NCI-H2107 (cell line): ENCODE data around the gene HOXA11.

Source experiments
- DNase-seq: peaks from one replicate; lab custom pipeline; 2025; lab: John Stamatoyannopoulos, UW

HOXA11 gene

GRCh38 chr7:27169658-27170425, 15.2 kb downstream of the HOXA11 start:
- no peak for DNase-seq

GRCh38 chr7:27168265-27168947, 16.6 kb downstream of the HOXA11 start:
- no peak for DNase-seq

DNA sequence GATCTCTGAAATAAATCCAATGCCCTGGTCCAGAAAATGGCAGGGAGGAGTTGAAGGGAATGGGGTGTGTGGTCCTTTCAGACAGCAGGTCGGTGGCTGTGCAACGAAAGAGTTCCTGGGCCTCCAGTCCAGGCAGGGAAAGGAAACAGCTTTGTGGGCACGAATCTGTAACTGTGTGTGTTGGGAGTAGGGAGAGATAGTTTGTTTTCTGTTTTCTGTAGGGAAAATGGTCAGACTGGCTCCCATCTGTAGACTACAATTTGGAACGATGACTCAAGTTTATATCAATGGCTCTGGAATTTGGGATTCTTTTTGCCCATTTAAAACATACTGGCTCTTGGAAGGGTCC, 17.1 kb downstream of the HOXA11 start:
- DNase-seq, result no peak

DNA sequence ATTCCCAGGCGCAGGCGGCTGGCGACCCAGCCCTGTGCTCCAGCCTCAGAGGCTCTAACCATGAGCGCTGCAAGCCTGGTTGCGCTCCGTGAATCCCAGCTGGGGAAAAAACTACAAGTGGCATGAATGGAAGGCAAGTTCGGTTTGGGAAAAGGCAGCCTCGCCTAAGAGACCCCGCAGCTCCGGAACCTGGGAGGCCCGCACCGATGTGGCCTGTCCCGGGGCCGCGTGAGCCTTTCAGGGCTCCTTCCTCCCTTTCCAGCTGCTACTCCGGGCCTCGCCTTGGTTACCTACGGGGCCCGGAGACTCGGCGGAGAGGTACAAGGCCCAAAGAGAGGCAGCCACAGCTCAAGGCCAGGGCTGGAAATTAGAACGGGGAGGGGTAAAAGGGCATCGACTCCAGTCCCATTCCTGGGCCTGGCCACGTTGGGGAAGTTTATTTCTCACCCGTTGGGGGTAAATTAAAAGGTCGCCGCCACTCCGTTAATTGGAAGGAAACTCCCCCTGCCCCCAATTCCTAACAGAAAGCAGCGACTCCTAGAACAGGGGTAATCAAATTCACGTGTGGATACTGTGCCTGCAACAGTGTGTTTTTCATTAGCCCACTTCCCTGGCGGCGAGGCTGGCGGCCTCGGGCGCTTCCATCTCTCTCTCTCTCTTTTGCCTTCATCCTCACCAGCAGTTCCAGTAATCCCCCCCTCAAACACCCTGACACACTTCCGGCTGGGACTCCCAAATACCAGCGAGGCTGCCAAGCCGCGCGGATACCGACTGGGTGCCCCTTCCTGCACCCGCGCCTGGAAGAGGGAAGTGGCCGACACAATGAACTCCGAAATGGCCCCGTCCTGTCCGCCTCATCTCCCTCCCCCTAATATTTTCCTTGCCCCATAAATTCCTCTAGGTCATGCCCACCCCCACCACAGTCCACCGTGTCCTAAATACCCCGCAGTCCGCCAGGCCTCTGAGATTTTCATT, 18.2 kb downstream of the HOXA11 start:
- no peak for DNase-seq

GRCh38 chr7:27165996-27166530, 19.0 kb downstream of the HOXA11 start:
- no peak for DNase-seq

DNA sequence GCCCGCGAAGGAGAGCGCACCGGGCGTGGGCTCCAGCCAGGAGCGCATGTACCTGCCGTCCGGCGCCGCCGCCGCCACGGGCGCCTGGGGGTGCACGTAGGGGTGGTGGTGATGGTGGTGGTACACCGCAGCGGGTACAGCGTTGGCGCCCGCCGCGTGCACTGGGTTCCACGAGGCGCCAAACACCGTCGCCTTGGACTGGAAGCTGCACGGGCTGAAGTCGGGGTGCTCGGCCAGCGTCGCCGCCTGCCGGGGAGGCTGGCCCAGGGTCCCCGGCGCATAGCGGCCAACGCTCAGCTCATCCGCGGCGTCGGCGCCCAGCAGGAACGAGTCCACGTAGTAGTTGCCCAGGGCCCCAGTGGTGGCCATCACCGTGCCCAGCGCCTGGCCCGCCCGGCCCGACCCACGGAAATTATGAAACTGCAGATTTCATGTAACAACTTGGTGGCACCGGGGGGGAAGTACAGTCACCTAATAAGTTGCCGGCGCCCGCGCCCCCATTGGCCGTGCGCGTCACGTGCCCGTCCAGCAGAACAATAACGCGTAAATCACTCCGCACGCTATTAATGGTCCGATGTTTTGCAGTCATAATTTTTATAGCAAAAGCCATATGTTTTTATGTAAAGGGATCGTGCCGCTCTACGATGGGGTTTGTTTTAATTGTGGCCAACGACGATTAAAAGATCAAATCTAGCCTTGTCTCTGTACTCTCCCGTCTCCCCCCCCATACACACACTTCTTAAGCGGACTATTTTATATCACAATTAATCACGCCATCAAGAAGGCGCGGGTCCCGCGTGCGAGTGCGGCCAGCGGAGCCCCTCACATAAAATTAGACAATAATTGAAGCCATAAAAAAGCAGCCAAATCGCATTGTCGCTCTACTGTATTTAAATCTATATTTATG, 19.7 kb downstream of the HOXA11 start, which contains the start of gene HOXA9:
TSS of gene HOXA9 (minus strand) at position 449 of the 907 bp plus-strand sequence. CDS start at position 369, 80 bp downstream.
- no peak for DNase-seq

DNA sequence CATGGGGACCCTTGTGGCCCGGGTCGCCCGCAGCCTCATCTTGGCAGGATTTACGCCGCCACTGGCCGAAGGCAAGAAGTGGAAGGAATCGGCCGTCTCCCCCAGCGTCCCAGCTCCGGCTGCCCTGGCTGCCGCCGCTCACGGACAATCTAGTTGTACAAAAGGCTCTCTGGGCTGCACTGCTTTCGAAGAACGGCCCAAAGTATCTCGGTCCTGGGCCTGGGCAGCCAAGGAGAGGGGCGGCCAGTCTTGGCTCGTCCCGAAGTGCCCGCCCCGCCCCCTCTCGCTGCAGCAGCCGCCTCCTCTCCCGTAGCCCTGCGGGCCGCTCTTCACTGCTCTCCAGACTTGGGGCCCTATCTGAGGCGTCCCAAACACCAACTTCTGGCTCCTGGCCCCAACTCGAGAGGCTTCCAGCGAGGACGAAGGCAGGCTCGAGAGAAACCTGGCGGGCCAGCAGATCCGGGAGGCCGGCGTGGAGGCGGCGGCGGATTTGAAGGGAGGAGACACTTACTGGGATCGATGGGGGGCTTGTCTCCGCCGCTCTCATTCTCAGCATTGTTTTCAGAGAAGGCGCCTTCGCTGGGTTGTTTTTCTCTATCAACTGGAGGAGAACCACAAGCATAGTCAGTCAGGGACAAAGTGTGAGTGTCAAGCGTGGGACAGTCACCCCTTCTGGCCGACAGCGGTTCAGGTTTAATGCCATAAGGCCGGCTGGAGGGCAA, 20.5 kb downstream of the HOXA11 start:
- DNase-seq, result no peak

GRCh38 chr7:27164045-27164366, 21.0 kb downstream of the HOXA11 start:
- no peak for DNase-seq

- no peak for DNase-seq
Observed at GRCh38 chr7:27163288-27164044, 21.6 kb downstream of the HOXA11 start.

- no peak for DNase-seq
Observed at GRCh38 chr7:27162561-27163287, 22.3 kb downstream of the HOXA11 start.

GRCh38 chr7:27161721-27162560, 23.1 kb downstream of the HOXA11 start:
- DNase-seq, result no peak

DNA sequence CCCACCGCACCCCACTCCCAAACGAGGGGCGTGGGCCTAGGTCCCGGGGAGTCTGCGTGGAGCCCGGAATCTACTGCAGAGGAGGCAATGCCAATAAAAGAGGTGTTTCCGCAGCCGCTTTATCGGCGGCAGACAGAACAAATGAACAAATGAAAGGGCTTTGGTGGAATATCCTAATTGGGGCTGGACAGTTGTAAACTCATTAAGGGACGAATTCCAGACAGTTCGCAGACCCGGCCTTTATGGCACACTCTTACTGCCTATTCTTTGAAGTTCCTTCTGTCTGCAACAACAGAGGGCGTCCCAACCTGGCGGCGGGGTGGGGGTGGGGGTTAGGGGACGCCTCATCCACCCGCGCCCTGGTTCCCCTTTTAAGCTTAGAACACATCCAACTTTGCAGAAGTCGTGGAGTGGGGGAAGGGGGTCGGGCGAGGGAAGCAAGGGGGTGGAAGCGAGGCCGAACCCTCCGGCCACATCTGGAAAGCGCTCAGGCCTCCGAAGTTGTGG, 23.8 kb downstream of the HOXA11 start:
- no peak for DNase-seq

DNA sequence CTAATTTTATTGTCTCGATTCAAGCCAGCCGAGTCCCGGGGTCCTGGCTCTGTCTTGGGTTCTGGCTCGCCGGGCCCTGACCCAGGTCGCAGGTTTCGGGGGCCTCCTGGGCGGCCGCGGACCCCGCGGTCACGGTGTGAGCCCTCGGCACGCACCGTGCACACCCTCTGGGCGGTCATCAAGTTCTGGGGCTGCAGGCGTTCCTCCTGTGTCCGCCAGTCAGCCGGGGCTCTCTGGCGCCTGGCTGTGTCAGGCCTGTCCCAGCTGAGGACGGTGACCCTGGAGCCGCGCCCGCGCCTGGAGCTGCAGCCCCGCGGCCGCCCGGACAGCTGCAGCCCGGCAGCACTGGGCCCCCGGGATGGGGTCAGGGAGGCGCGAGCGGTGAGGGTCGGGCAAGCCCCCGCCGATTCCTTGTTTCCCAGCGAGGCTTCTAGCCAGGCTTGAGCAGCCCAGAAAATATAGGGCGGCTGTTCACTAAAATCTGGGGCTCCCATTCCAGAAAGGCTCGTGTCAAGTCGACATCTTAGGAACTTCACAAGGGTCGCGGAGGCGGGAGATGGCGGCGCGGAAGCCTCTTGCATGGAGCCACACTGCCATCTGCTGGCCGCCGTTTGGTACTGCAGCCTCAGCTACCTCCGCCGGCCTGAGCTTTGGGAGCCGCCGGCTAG, 24.4 kb downstream of the HOXA11 start:
- DNase-seq, result peak; percentile 94

DNA sequence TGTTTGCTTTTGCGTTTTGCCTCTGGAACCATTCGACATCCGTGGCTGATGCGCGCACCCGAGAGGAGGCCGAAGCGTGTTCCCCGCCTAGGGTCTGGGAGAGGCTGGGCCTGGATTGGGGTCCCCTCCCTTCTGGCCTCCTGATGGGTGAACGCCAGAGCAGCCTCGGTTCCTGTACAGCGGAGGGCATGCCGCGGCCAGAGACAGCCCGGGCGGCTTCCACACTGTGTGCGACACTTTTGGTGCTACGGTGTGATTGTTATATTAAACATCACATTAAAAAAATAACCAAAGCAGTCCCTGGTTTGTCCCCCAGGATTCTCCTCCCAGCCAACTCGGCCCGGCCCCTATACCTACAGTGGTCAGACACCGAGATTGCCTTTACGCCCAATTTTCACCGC, 24.9 kb downstream of the HOXA11 start:
- DNase-seq, result no peak

GRCh38 chr7:27159266-27160144, 25.5 kb downstream of the HOXA11 start:
- DNase-seq, result no peak
